Right atrium auricular region (tissue), 2 donors: ENCODE data around the gene PDE4B. TPM values are rescaled to one million over a fixed set of nuclear protein-coding genes. Genes with fewer than 3 reads are reported as not detected.
A peak's percentile ranks its signal among the peaks of the same experiment; 100 is the strongest.

Experiments used
- DNase-seq: peaks from one replicate; pipeline ENCODE4 v3.0.0-alpha.2; 2019; ENCODE audit warnings: low spot score
- H3K27ac ChIP-seq, 2 donors: fragments of 200-600 bp; sonication (generic); 1 replicate in 1 of 2; 2 replicates in 1 of 2; pipeline ENCODE4 v1.5.1; 2016 to 2019
- H3K27me3 ChIP-seq, 2 donors: fragments of 200-600 bp; sonication (generic); one replicate each; pipeline versions ENCODE4 v1.5.1 to v1.6.0; 2017 to 2019
- H3K36me3 ChIP-seq: fragments of 200-600 bp; sonication (generic); one replicate; pipeline ENCODE4 v1.5.1; 2016
- H3K4me1 ChIP-seq, 2 donors: fragments of 200-600 bp; sonication (generic); one replicate each; pipeline versions ENCODE4 v1.5.1 to v1.6.0; 2017 to 2019
- H3K4me3 ChIP-seq, 2 donors: fragments of 200-600 bp; sonication (generic); 1 replicate in 1 of 2; 2 replicates in 1 of 2; pipeline ENCODE4 v1.5.1; 2017 to 2019; ENCODE audit warnings: mild to moderate bottlenecking in 1 of 2, moderate library complexity in 1 of 2
- H3K9me3 ChIP-seq, 2 donors: fragments of 200-600 bp; sonication (generic); one replicate each; pipeline ENCODE4 v1.5.1; 2019
- CTCF ChIP-seq, 2 donors: fragments of 200-600 bp; sonication (generic); IDR thresholded peaks; one replicate each; pipeline ENCODE4 v1.5.1; 2019; ENCODE audit warnings: antibody characterized with exemption in 2 of 2
- total RNA-seq, 2 donors: library from RNA; depleted of rRNA; stranded (reverse); fragments of >200 nt; gene quantifications; one replicate each; pipeline ENCODE4 v1.1.0, GENCODE V29; 2016

Gene PDE4B
- total RNA-seq, 2 donors from 2014 or later = 16.0 to 27.7 TPM

- H3K27ac ChIP-seq = no peak overlapping the region
- H3K9me3 ChIP-seq = no peaks in the 10 kb centered on the region
These were observed 458.9 kb downstream of the PDE4B start for GRCh38 chr1:66251546-66251945.

GRCh38 chr1:66253330-66253921 is 460.7 kb downstream of the PDE4B start:
- no peaks in the 10 kb centered on the region for H3K36me3 ChIP-seq
- no peaks in the 10 kb centered on the region for H3K27me3 ChIP-seq
- H3K27ac ChIP-seq = no peak overlapping the region
- no peaks in the 10 kb centered on the region for H3K9me3 ChIP-seq
- no peak overlapping the region for H3K4me3 ChIP-seq
- H3K4me1 ChIP-seq = peaks cover 0 to 5% of the 10 kb centered on the region in 2 donors
- DNase-seq = no peak
- TF ChIP-seq CTCF (IDR thresholded peaks at IDR 0.05) = peak; percentile 42 to 86

More at GRCh38 chr1:66251546-66251945, 458.9 kb downstream of the PDE4B start:
- Histone ChIP-seq H3K4me3 (no peak overlapping the region), H3K36me3 (no peaks in the 10 kb centered on the region), H3K27me3 (no peaks in the 10 kb centered on the region), H3K4me1 (peaks cover 0 to 5% of the 10 kb centered on the region in 2 donors)
- no peak for DNase-seq
- TF ChIP-seq CTCF (IDR thresholded peaks at IDR 0.05) = no peak

- Histone ChIP-seq H3K36me3 (no peaks in the 10 kb centered on the region), H3K27ac (no peak overlapping the region), H3K4me1 (no peaks in the 10 kb centered on the region), H3K4me3 (no peak overlapping the region), H3K27me3 (no peaks in the 10 kb centered on the region), H3K9me3 (no peaks in the 10 kb centered on the region)
- TF ChIP-seq CTCF (IDR thresholded peaks at IDR 0.05) = no peak
- DNase-seq = no peak
These were observed 462.1 kb downstream of the PDE4B start for GRCh38 chr1:66254785-66255184.

GRCh38 chr1:66256629-66257572 is 464.2 kb downstream of the PDE4B start:
- Histone ChIP-seq H3K4me1 (peaks cover 0 to 3% of the 10 kb centered on the region in 2 donors), H3K27ac (no peak overlapping the region), H3K4me3 (no peak overlapping the region), H3K27me3 (no peaks in the 10 kb centered on the region), H3K9me3 (no peaks in the 10 kb centered on the region), H3K36me3 (no peaks in the 10 kb centered on the region)
- DNase-seq = no peak
- TF ChIP-seq CTCF (IDR thresholded peaks at IDR 0.05) = no peak

- no peaks in the 10 kb centered on the region for H3K9me3 ChIP-seq
- no peak overlapping the region for H3K27ac ChIP-seq
- TF ChIP-seq CTCF (IDR thresholded peaks at IDR 0.05) = no peak
- no peak overlapping the region for H3K4me3 ChIP-seq
- no peak for DNase-seq
- H3K4me1 ChIP-seq = peaks cover 0 to 7% of the 10 kb centered on the region in 2 donors
- no peaks in the 10 kb centered on the region for H3K36me3 ChIP-seq
- no peaks in the 10 kb centered on the region for H3K27me3 ChIP-seq
These were observed 465.9 kb downstream of the PDE4B start for GRCh38 chr1:66258404-66259105.
